HG02678 (cell line): ENCODE results near the gene STAT1.

Experiments used
- ATAC-seq: cut with Tn5 transposase; IDR thresholded peaks from one replicate; pipeline ENCODE4 v1.9.1; 2021; ENCODE audit warnings: mild to moderate bottlenecking, moderate library complexity; ENCODE audit not compliant: unreplicated experiment

The STAT1 gene

GRCh38 chr2:190927301-190927700 is 86.7 kb downstream of the STAT1 start:
- ATAC-seq = no peak

DNA sequence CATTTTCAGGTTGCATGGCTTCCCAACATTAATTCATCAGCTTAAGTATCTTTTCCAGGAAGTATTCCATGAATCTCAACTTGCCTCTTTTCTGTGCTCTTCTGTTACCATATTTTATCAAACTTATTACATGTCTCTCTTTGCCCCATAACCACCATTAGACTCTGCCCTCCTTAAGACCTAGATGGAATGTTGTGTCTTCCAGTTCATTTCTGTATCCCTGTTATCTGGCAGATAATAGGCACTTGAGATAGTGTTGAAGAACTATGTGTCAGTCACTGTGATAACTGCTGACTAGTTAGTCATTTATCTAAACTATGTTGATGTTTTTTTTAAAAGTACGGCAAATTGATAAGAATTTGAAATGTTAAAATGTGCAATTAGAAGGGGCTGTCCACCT is 91.6 kb downstream of the STAT1 start:
- no peak for ATAC-seq

- ATAC-seq = no peak
These were observed 93.9 kb downstream of the STAT1 start for GRCh38 chr2:190920085-190920484.
